Loucy (cell line): Measurements from ENCODE around the gene OR10A3.

Experiments
- H2AFZ ChIP-seq: fragments of 200-600 bp; sonication (generic); 2 replicates; pipeline ENCODE4 v1.6.0; 2016; ENCODE audit warnings: antibody characterized with exemption, mild to moderate bottlenecking, low read length, moderate library complexity
- H3F3A ChIP-seq: fragments of 200-600 bp; 2 replicates; pipeline ENCODE4 v1.6.0; 2016; ENCODE audit warnings: antibody characterized with exemption, low read depth, mild to moderate bottlenecking
- H3K27me3 ChIP-seq: fragments of 200-600 bp; sonication (generic); 2 replicates; pipeline ENCODE4 v1.6.1; 2014; ENCODE audit warnings: low read length, mild to moderate bottlenecking; ENCODE audit not compliant: insufficient read depth, poor library complexity, severe bottlenecking
- H3K36me3 ChIP-seq: fragments of 200-600 bp; sonication (generic); 2 replicates; pipeline ENCODE4 v1.6.1; 2016; ENCODE audit warnings: low read length; ENCODE audit not compliant: insufficient read depth
- H3K4me1 ChIP-seq: fragments of 200-600 bp; sonication (generic); 2 replicates; pipeline ENCODE4 v1.5.1; 2014; ENCODE audit warnings: low read length, mild to moderate bottlenecking; ENCODE audit not compliant: insufficient read depth, poor library complexity, severe bottlenecking
- H3K4me2 ChIP-seq: fragments of 200-600 bp; sonication (generic); 2 replicates; pipeline ENCODE4 v1.6.0; 2014; ENCODE audit warnings: antibody characterized with exemption, low read length, low read depth, mild to moderate bottlenecking; ENCODE audit not compliant: poor library complexity, severe bottlenecking
- H3K4me3 ChIP-seq: fragments of 200-600 bp; sonication (generic); 2 replicates; pipeline ENCODE4 v1.5.1; 2014; ENCODE audit warnings: low read length, mild to moderate bottlenecking, mixed read lengths; ENCODE audit not compliant: poor library complexity, severe bottlenecking
- H3K79me2 ChIP-seq: fragments of 200-600 bp; sonication (generic); 2 replicates; pipeline ENCODE4 v1.6.1; 2014; ENCODE audit warnings: low read length; ENCODE audit not compliant: insufficient read depth
- H3K9ac ChIP-seq: fragments of 200-600 bp; sonication (generic); 2 replicates; pipeline ENCODE4 v1.6.0; 2014; ENCODE audit warnings: mild to moderate bottlenecking, low read depth, low read length, moderate library complexity; ENCODE audit not compliant: poor library complexity, severe bottlenecking
- H3K9me2 ChIP-seq: fragments of 200-600 bp; sonication (generic); replicated peaks from 2 replicates; pipeline ENCODE4 v1.6.1; 2016; ENCODE audit warnings: low read depth, low read length, mixed read lengths
- H3K9me3 ChIP-seq: fragments of 200-600 bp; sonication (generic); 2 replicates; pipeline ENCODE4 v1.6.1; 2014; ENCODE audit warnings: mild to moderate bottlenecking, antibody characterized with exemption, low read length, low read depth; ENCODE audit not compliant: insufficient read depth
- H4K20me1 ChIP-seq: fragments of 200-600 bp; sonication (generic); 2 replicates; pipeline ENCODE4 v1.6.0; 2014; ENCODE audit warnings: antibody characterized with exemption, low read length, mild to moderate bottlenecking; ENCODE audit not compliant: insufficient read depth, poor library complexity, severe bottlenecking
- CTCF ChIP-seq: fragments of 200-600 bp; sonication (generic); conservative IDR thresholded peaks from 2 replicates; pipeline ENCODE4 v1.5.1; 2014; ENCODE audit warnings: mild to moderate bottlenecking, antibody characterized with exemption, low read length
- EZH2phosphoT487 ChIP-seq: fragments of 200-600 bp; IDR thresholded peaks from 2 replicates; pipeline ENCODE4 v1.6.1; 2018; ENCODE audit warnings: antibody characterized with exemption, mild to moderate bottlenecking, moderate library complexity, borderline replicate concordance

Gene OR10A3

GRCh38 chr11:7971846-7972245 lies 30.3 kb upstream of the OR10A3 start:
- no peaks in the 10 kb centered on the region for H3K9me3 ChIP-seq
- H3K4me2 ChIP-seq = no peak overlapping the region
- TF ChIP-seq CTCF (no peak), EZH2phosphoT487 (no peak)
- no peak overlapping the region for H2AFZ ChIP-seq
- H3K79me2 ChIP-seq = no peaks in the 10 kb centered on the region
- H3K9me2 ChIP-seq = no peaks in the 10 kb centered on the region
- no peaks in the 10 kb centered on the region for H3K36me3 ChIP-seq
- H3K9ac ChIP-seq = no peak overlapping the region
- H3K4me3 ChIP-seq = no peak overlapping the region
- H3F3A ChIP-seq = no peaks in the 10 kb centered on the region
- no peaks in the 10 kb centered on the region for H3K4me1 ChIP-seq
- no peaks in the 10 kb centered on the region for H3K27me3 ChIP-seq
- no peaks in the 10 kb centered on the region for H4K20me1 ChIP-seq

- no peak for TF ChIP-seq CTCF
- no peak for TF ChIP-seq EZH2phosphoT487
- Histone ChIP-seq H3K79me2 (no peaks in the 10 kb centered on the region), H3K36me3 (no peaks in the 10 kb centered on the region), H3K4me2 (no peak overlapping the region), H3F3A (no peaks in the 10 kb centered on the region), H3K9ac (no peak overlapping the region), H4K20me1 (no peaks in the 10 kb centered on the region), H3K4me1 (no peaks in the 10 kb centered on the region), H3K9me3 (no peaks in the 10 kb centered on the region), H3K9me2 (no peaks in the 10 kb centered on the region), H2AFZ (no peak overlapping the region), H3K27me3 (no peaks in the 10 kb centered on the region), H3K4me3 (no peak overlapping the region)
Observed at GRCh38 chr11:7969756-7970646, 28.5 kb upstream of the OR10A3 start.

- Histone ChIP-seq H3F3A (no peaks in the 10 kb centered on the region), H3K9ac (no peak overlapping the region)
Observed at GRCh38 chr11:7968686-7969085, 27.2 kb upstream of the OR10A3 start.

More at GRCh38 chr11:7968686-7969085, 27.2 kb upstream of the OR10A3 start:
- H3K36me3 ChIP-seq = no peaks in the 10 kb centered on the region
- no peaks in the 10 kb centered on the region for H3K9me3 ChIP-seq
- H4K20me1 ChIP-seq = no peaks in the 10 kb centered on the region
- no peaks in the 10 kb centered on the region for H3K79me2 ChIP-seq
- H2AFZ ChIP-seq = no peak overlapping the region
- no peak overlapping the region for H3K4me3 ChIP-seq
- no peaks in the 10 kb centered on the region for H3K4me1 ChIP-seq
- H3K27me3 ChIP-seq = no peaks in the 10 kb centered on the region
- TF ChIP-seq EZH2phosphoT487 (no peak), CTCF (no peak)
- H3K9me2 ChIP-seq = no peaks in the 10 kb centered on the region
- H3K4me2 ChIP-seq = no peak overlapping the region
